NCI-H2029 (cell line): ENCODE data around the gene TFPI.
A peak's percentile ranks its signal among the peaks of the same experiment; 100 is the strongest.
"Not testable (repeated sequence)": the region's sequence is repeated elsewhere in the genome, so short reads cannot be mapped to it uniquely, and the experiment has no call there.

ENCODE experiments used
- DNase-seq: peaks from one replicate; lab custom pipeline; 2025; lab: John Stamatoyannopoulos, UW

The TFPI gene

DNA sequence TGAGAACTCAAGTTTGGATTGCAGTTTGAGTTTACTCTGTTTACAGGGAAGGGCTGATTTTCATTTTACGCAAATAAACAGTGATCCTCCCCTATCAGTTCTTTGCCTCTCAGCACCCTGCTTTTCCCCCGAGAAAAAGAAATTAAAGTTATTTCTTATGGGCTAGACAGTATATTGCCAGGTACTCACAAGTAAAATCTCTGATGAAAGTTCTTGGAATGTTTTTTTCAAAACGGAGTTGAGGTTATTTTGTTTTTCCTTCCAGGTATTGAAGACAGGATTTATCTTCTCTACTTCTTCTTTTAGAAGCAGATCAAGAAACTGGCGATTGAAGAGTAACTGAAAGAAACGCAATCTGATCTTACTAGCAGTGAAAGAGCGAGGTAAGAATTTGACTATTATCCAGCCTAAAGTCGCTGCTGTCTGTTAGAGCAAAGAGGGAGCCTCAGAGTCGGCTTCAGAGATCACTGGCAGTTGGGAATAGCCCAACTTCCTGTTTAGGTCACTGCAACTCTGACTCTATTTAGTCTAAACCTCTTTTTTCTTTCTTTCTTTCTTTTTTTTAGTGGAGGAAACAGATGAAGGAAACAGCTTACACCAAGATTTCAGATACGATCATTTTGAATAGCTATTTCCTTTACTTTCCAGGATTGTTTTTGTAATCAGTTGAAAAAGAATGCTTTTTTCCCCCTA, at the start of gene TFPI:
TFPI (minus strand) TSS at position 425 of the 693 bp plus-strand sequence. CDS start 50,667 bp downstream, outside the sequence.
- no peak for DNase-seq

DNA sequence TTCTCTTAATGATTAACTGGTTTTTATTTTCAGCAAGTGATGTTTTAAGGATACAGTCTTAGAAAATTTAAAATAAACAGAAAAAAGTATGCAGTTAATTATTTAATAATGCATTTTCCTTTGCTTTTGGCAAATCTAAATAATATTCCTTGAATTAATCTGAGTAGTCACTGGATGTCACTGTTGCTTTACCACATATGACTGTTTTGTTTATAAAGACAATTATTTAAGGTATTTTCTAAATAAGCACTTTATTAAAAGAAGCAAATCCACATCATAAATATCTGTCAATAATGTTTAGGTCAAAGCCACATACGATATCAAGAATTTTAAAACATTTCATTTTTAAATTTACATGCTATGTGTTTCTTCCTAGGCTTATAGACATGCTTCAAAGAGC, 40.6 kb upstream of the TFPI start:
- no peak for DNase-seq

DNA sequence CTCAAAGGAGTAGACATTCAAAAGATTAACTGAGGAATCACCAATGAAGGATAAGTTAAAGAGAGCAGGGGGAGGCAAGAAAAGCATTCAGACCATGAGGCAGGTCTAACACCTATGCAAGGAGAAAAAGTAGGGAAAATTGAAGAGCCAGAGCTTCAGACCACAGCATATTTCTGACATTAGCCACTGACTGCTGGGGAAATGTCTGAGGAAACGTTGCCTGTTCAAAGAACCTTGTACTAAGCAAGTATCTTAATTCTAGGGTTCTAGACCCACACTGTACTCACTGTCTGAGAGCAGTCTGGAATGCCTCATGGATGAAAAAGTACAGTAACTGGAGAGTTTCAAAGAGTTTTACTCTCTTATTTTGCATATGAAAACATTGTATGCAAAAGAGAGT, 39.5 kb upstream of the TFPI start:
- DNase-seq: no peak

- DNase-seq: no peak
These were observed 38.9 kb upstream of the TFPI start for GRCh38 chr2:187593098-187593497.

DNA sequence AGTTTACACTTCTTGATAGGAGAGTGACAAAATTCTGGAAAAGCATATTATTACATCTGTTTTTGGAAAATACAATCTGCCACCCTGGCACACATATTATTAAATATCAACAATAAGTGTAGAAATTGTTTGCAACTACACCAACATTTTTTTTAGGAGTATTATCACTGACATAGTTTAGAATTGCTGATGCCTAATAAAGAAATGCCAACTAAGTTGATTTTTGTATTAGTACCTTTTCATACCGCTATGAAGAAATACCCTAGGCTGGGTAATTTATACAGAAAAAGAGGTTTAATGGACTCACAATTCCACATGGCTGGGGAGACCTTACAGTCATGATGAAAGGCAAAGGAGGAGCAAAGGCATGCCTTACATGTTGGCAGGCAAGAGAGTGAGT, 35.9 kb upstream of the TFPI start:
- no peak for DNase-seq

DNA sequence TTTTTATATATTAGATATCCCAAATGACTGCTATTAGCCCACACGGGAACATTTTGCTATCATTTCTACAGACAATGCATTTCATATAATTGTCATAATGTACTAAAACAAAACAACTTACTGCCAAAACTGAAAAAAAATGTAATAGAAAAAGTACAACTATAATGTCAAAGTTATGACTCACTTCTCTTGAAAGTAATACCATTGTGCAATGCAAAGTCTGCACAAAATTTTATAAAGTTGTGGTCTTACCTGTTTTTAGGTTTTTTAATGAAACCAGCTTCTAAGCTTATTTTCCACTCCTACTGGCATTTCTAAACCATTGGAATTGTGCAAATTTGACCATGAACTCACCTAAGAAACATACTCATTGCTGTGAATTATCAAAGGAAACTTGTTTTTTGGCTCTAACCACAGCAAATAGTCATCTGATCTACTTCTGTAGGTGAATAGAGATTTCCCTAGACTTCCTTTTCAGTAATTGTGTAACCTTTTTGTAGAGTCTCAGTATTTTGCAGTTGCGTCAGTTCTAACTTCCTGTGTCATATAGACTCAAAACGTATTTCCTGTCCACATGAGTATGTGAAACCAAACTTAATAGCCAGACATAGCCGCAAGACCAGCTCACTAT, 31.9 kb upstream of the TFPI start:
- DNase-seq: no peak

- peak; percentile 38 for DNase-seq
These were observed 27.1 kb upstream of the TFPI start for GRCh38 chr2:187581125-187581896.

DNA sequence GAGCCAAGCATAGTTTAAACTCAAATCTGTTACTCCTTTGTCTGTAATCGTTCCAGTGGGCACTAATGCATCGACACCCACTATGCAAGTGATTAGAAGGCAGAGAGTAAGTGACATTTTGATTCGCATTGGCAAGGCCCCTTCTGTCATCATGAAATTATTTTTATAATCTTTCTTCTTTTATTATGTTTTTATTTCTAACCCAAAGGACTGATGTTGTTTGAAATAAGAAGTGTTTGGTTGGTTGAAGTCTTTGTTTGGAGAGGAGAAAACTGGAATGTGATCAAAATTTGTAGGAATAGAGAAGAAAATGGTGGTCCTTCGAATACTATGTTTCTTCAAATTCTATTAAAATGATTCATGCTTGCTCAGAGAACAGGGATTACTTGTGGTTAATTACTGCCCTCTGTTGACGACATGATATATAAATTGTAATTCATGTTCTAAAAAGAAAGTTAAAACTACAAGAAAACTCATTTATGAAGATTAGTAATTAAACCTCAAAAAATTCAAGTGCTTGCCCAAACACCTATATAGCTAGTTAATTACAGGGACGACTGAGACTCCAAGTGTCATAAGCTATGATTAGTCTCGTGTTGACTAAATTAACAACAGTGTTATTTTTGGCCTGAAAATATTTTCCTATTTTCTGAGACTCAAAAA, 26.4 kb upstream of the TFPI start:
- DNase-seq: peak; percentile 48

- no peak for DNase-seq
These were observed 23.1 kb upstream of the TFPI start for GRCh38 chr2:187577310-187577709.

DNA sequence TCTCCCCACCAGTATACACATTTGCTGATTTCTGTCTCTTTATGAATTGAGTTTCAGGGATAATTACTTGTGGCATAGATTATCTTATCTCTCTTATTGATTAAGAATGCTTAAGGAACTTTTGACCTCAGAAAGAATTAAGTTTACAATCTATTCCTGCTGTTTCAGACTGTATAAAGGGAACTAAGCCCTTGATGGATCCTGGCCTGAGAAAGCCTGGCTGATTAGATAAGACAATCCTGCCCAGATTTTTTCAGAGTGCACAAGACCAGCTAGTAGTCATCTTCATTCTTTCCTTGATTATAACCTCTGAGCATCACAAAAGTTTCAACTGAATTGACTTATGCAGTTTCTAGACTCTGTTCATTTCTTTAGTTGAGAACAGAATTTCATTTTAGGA, 22.7 kb upstream of the TFPI start:
- no peak for DNase-seq

GRCh38 chr2:187575751-187576067, 21.5 kb upstream of the TFPI start:
- no peak for DNase-seq

- DNase-seq: no peak
These were observed 20.9 kb upstream of the TFPI start for GRCh38 chr2:187574969-187575750.

- DNase-seq: no peak
These were observed 19.5 kb upstream of the TFPI start for GRCh38 chr2:187573722-187574121.

GRCh38 chr2:187571996-187572395, 17.8 kb upstream of the TFPI start:
- not testable (repeated sequence) for DNase-seq

- DNase-seq: no peak
These were observed 15.3 kb upstream of the TFPI start for GRCh38 chr2:187569571-187569970.

DNA sequence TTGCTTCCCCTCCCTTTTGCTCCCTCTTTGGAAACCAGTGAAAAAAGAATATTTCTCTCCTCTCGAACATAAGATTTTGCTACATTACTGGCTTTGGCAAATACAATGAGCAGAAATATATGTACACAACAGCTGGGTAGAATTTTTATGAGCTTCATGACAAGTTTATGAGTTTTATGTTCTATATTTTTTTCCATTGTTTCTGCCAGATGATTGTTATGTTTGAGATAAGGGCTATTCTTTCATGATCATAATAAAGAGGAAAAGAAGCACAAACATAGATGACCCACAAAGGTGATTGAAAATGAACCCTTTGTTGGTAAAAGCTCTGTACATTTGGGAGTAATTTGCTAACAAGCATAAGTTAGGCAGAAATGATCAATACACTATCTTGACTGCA, 14.8 kb upstream of the TFPI start:
- no peak for DNase-seq

GRCh38 chr2:187567126-187567525, 12.9 kb upstream of the TFPI start:
- no peak for DNase-seq

- no peak for DNase-seq
These were observed 12.5 kb upstream of the TFPI start for GRCh38 chr2:187566712-187567111.

DNA sequence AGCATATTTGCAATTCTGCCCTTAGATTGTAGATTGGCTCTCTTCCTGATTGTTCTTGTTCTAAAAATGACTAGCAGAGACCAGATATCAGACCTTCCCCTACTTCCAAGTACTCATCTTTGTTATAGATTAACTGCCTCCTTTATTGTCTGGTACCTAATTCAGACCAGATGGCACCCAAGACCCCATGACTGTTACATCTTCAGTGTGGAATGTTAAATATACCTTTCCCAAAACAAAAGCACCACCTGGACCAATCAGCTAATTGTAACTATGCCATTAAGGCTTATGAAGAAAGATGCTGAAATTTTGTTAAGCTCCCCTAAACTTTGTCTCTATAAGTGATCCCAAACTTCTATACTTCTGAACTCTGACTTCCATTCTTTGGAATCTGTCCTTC, 12.0 kb upstream of the TFPI start:
- no peak for DNase-seq

- DNase-seq: not testable (repeated sequence)
These were observed 11.4 kb upstream of the TFPI start for GRCh38 chr2:187565618-187566017.

GRCh38 chr2:187556493-187556892, 2.3 kb upstream of the TFPI start:
- not testable (repeated sequence) for DNase-seq

DNA sequence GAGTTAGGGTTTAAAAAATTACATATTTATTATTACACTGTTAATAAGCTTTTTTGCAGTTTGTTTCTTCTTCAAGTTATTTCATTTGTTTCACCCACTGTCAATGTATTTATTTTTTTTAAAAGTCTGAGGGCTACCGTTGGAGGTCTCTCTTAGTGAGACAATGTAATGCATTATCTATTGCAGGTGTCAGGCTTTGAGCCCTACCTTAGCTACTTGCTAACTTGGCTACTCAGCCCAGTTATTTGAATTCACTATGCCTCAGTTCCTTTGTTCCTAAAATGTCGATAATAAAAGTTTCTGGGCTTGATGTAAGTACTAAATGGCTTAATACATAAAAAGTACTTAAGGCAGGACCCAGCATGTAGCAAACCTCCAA, 458 bp upstream of the TFPI start:
- no peak for DNase-seq
